ENCODE measurements around the gene IL18R1.
A peak's percentile ranks its signal among the peaks of the same experiment; 100 is the strongest.

Gene IL18R1

GRCh38 chr2:102337481-102338386, 17.9 kb upstream of the IL18R1 start:
- H3K4me3 ChIP-seq, result no peak overlapping the region
- H3K27me3 ChIP-seq, result no peaks in the 10 kb centered on the region
- H3K9me3 ChIP-seq, result no peaks in the 10 kb centered on the region
- no peak overlapping the region for H3K27ac ChIP-seq
- peaks cover 0 to 21% (median 0%) of the 10 kb centered on the region in 4 donors for H3K4me1 ChIP-seq
- H3K36me3 ChIP-seq, result no peaks in the 10 kb centered on the region
- no peak for DNase-seq
- TF ChIP-seq CTCF (IDR thresholded peaks at IDR 0.05), result no peak
- intact Hi-C loops (cut with DNase I; ENCODE audit: low total_unique reads), result no loop called here

- TF ChIP-seq CTCF (IDR thresholded peaks at IDR 0.05), result no peak
- H3K9me3 ChIP-seq, result no peaks in the 10 kb centered on the region
- no peak overlapping the region for H3K27ac ChIP-seq
- H3K27me3 ChIP-seq, result no peaks in the 10 kb centered on the region
- no peaks in the 10 kb centered on the region for H3K36me3 ChIP-seq
- no peak for DNase-seq
- intact Hi-C loops (cut with DNase I; ENCODE audit: low total_unique reads), result loop anchor here (5.0 kb wide), 1 partner anchor 318 kb away; no protein-coding TSS in a partner anchor
- H3K4me3 ChIP-seq, result no peak overlapping the region
- H3K4me1 ChIP-seq, result peaks cover 0 to 29% (median 4%) of the 10 kb centered on the region in 4 donors
Observed at GRCh38 chr2:102340778-102341177, 14.8 kb upstream of the IL18R1 start.

- H3K27me3 ChIP-seq, result no peaks in the 10 kb centered on the region
- no peaks in the 10 kb centered on the region for H3K9me3 ChIP-seq
- peak; percentile 29 to 30 for TF ChIP-seq CTCF (IDR thresholded peaks at IDR 0.05)
- no peak overlapping the region for H3K4me3 ChIP-seq
- intact Hi-C loops (cut with DNase I; ENCODE audit: low total_unique reads), result loop anchor here (5.0 kb wide), 1 partner anchor 321 kb away; no protein-coding TSS in a partner anchor
- peaks cover 0 to 15% (median 4%) of the 10 kb centered on the region in 4 donors for H3K4me1 ChIP-seq
- peak overlapping the region in 1 of 2 donors; percentile 43 for H3K27ac ChIP-seq
- H3K36me3 ChIP-seq, result no peaks in the 10 kb centered on the region
- DNase-seq, result peak in 1 of 2 donors; percentile 22
Observed at GRCh38 chr2:102342888-102343287, 12.7 kb upstream of the IL18R1 start.

GRCh38 chr2:102344397-102344796, 11.2 kb upstream of the IL18R1 start:
- Histone ChIP-seq H3K9me3 (no peaks in the 10 kb centered on the region), H3K27me3 (no peaks in the 10 kb centered on the region), H3K4me3 (no peak overlapping the region), H3K36me3 (no peaks in the 10 kb centered on the region), H3K27ac (no peak overlapping the region), H3K4me1 (peaks cover 0 to 15% (median 4%) of the 10 kb centered on the region in 4 donors)
- no peak for DNase-seq
- TF ChIP-seq CTCF (IDR thresholded peaks at IDR 0.05), result no peak
- intact Hi-C loops (cut with DNase I; ENCODE audit: low total_unique reads), result loop anchor here (5.0 kb wide), 1 partner anchor 322 kb away; no protein-coding TSS in a partner anchor

GRCh38 chr2:102345329-102345920, 10.2 kb upstream of the IL18R1 start:
- H3K27ac ChIP-seq, result no peak overlapping the region
- H3K4me3 ChIP-seq, result no peak overlapping the region
- peaks cover 0 to 15% (median 4%) of the 10 kb centered on the region in 4 donors for H3K4me1 ChIP-seq
- H3K36me3 ChIP-seq, result no peaks in the 10 kb centered on the region
- no peaks in the 10 kb centered on the region for H3K9me3 ChIP-seq
- no peak for DNase-seq
- no peaks in the 10 kb centered on the region for H3K27me3 ChIP-seq
- TF ChIP-seq CTCF (IDR thresholded peaks at IDR 0.05), result no peak
- intact Hi-C loops (cut with DNase I; ENCODE audit: low total_unique reads), result no loop called here

Data from tibial artery (tissue), 4 donors.